CD4-positive, alpha-beta T cell (primary cell): Measurements from ENCODE around the gene BECN2. TPM values are rescaled to one million over a fixed set of nuclear protein-coding genes. Genes with fewer than 3 reads are reported as not detected.

Experiments
- ATAC-seq: fragments of 200-7000 bp; cut with Tn5 transposase; one replicate; pipeline ENCODE4 v1.10.0; 2022; ENCODE audit warnings: mild to moderate bottlenecking; ENCODE audit not compliant: poor library complexity
- CTCF ChIA-PET: fragments of 350-600 bp; sonication (Branson Sonifier 250); formaldehyde crosslinking; loops from one replicate; lab custom pipeline; 2021; ENCODE audit warnings: antibody characterized with exemption, inconsistent platforms; lab: Charles Lee
- POLR2A ChIA-PET: fragments of 350-600 bp; sonication (Branson Sonifier 250); formaldehyde crosslinking; loops from one replicate; lab custom pipeline; 2021; ENCODE audit warnings: antibody characterized with exemption, inconsistent platforms; lab: Charles Lee
- DNase-seq, 14 experiments: peaks; one replicate each; pipeline ENCODE4 v3.0.0-alpha.2; 2013 to 2020; ENCODE audit warnings: mixed read lengths in 2 of 14
- H3K27ac ChIP-seq, 2 donors: one replicate each; pipeline versions ENCODE4 v1.5.1 to v1.7.0; 2013; ENCODE audit warnings: low read length in 2 of 2, low read depth in 1 of 2, mild to moderate bottlenecking in 1 of 2
- H3K27me3 ChIP-seq, 2 experiments: 1 replicate in 1 of 2; 2 replicates in 1 of 2; pipeline versions ENCODE4 v1.6.1 to v1.7.0; 2013; ENCODE audit warnings: low read length in 2 of 2, control low read depth in 1 of 2, mild to moderate bottlenecking in 1 of 2, moderate library complexity in 1 of 2; ENCODE audit not compliant: insufficient read depth in 2 of 2, control insufficient read depth in 1 of 2
- H3K36me3 ChIP-seq: one replicate; pipeline ENCODE4 v1.6.1; 2013; ENCODE audit warnings: low read length, control low read depth; ENCODE audit not compliant: insufficient read depth
- H3K4me1 ChIP-seq: one replicate; pipeline ENCODE4 v1.6.1; 2013; ENCODE audit warnings: low read length, control low read depth; ENCODE audit not compliant: insufficient read depth
- H3K4me3 ChIP-seq: one replicate; pipeline ENCODE4 v1.5.1; 2013; ENCODE audit warnings: mild to moderate bottlenecking, low read length, moderate library complexity
- H3K9me3 ChIP-seq, 2 experiments: 1 replicate in 1 of 2; 2 replicates in 1 of 2; pipeline versions ENCODE4 v1.6.1 to v1.7.0; 2013; ENCODE audit warnings: low read length in 2 of 2, mild to moderate bottlenecking in 2 of 2, control low read depth in 1 of 2, moderate library complexity in 1 of 2; ENCODE audit not compliant: control insufficient read depth in 1 of 2, insufficient read depth in 1 of 2
- H3K27ac Mint-ChIP-seq: one replicate; pipeline ENCODE4 v1.8.0; 2020; ENCODE audit warnings: mixed read lengths
- H3K27me3 Mint-ChIP-seq: one replicate; pipeline ENCODE4 v1.8.0; 2021; ENCODE audit warnings: mixed read lengths
- H3K36me3 Mint-ChIP-seq: one replicate; pipeline ENCODE4 v1.8.0; 2021; ENCODE audit warnings: low read depth, mixed read lengths
- H3K4me1 Mint-ChIP-seq: one replicate; pipeline ENCODE4 v1.8.0; 2021; ENCODE audit warnings: low read depth, mixed read lengths
- H3K4me3 Mint-ChIP-seq: one replicate; pipeline ENCODE4 v1.8.0; 2020; ENCODE audit warnings: mild to moderate bottlenecking, mixed read lengths
- H3K9me3 Mint-ChIP-seq: one replicate; pipeline ENCODE4 v1.8.0; 2020; ENCODE audit warnings: mixed read lengths
- intact Hi-C, 2 experiments: fragments of 100-400 bp; cut with DNase I in 1 of 2; cut with micrococcal nuclease in 1 of 2; formaldehyde crosslinking; loops; one replicate each; pipeline versions ENCODE4 v1.15.1 to v1.9.0; 2023 to 2025; cut with DNase I, micrococcal nuclease
- total RNA-seq, 174 experiments: library from RNA in 2 of 174; stranded (reverse) in 2 of 174; gene quantifications; one replicate each; pipeline ENCODE4 v1.2.3 and lab custom pipeline; 2021 to 2026
- TF ChIP-seq, protein P1 (sequence below): fragments of 200-600 bp; IDR thresholded peaks from one replicate; pipeline ENCODE4 v1.8.0; 2022; ENCODE audit warnings: antibody characterized with exemption, mild to moderate bottlenecking

The BECN2 gene
- total RNA-seq, 2 experiments from 2014 or later = not detected

DNA sequence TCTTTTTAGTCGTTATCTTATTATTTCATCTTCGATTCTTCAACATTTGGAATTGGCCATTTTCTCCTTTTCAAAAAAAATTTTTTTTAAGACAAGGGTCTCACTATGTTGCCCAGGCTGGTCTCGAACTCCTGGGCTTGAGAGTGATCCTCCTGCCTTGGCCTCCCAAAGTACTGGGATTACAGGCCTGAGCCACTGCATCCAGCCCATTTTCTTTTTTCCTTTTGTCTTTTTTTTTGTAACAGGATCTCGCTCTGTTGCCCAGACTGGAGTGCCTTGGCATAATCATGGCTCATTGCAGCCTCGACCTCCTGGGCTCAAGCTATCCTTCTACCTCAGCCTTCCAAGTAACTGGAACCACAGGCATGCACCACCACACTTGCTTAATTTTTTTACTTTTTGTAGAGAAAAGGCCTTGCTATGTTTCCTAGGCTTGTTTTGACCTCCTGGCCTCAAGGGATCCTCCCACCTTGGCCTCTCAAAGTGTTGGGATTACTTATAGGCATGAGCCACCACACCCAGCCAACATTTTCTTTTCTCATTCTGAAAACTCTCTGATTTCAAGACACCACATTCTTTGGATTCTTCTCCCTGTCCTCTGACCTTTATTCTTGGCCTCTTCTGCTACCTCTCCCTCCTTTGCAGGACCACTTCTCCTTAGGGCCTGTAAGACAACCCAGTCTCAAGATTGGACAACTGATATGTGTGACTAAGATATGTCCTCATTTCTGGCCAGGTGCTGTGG is 47.4 kb downstream of the BECN2 start:
- Histone ChIP-seq H3K4me3 (no peak overlapping the region), H3K27me3 (no peaks in the 10 kb centered on the region), H3K36me3 (no peaks in the 10 kb centered on the region), H3K9me3 (no peaks in the 10 kb centered on the region), H3K4me1 (no peaks in the 10 kb centered on the region), H3K27ac (no peak overlapping the region)
- DNase-seq (no peak), ATAC-seq (no peak)
- ChIA-PET POLR2A (no interaction called here), CTCF (no interaction called here)
- H3K27me3 Mint-ChIP-seq = peaks cover 4% of the 10 kb centered on the region
- intact Hi-C loops = no loop called here
- TF ChIP-seq, protein P1, sequence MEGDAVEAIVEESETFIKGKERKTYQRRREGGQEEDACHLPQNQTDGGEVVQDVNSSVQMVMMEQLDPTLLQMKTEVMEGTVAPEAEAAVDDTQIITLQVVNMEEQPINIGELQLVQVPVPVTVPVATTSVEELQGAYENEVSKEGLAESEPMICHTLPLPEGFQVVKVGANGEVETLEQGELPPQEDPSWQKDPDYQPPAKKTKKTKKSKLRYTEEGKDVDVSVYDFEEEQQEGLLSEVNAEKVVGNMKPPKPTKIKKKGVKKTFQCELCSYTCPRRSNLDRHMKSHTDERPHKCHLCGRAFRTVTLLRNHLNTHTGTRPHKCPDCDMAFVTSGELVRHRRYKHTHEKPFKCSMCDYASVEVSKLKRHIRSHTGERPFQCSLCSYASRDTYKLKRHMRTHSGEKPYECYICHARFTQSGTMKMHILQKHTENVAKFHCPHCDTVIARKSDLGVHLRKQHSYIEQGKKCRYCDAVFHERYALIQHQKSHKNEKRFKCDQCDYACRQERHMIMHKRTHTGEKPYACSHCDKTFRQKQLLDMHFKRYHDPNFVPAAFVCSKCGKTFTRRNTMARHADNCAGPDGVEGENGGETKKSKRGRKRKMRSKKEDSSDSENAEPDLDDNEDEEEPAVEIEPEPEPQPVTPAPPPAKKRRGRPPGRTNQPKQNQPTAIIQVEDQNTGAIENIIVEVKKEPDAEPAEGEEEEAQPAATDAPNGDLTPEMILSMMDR = no peak
- no peaks in the 10 kb centered on the region for H3K36me3 Mint-ChIP-seq
- no peak overlapping the region for H3K4me3 Mint-ChIP-seq
- no peaks in the 10 kb centered on the region for H3K9me3 Mint-ChIP-seq
- H3K4me1 Mint-ChIP-seq = no peaks in the 10 kb centered on the region
- H3K27ac Mint-ChIP-seq = no peak overlapping the region

DNA sequence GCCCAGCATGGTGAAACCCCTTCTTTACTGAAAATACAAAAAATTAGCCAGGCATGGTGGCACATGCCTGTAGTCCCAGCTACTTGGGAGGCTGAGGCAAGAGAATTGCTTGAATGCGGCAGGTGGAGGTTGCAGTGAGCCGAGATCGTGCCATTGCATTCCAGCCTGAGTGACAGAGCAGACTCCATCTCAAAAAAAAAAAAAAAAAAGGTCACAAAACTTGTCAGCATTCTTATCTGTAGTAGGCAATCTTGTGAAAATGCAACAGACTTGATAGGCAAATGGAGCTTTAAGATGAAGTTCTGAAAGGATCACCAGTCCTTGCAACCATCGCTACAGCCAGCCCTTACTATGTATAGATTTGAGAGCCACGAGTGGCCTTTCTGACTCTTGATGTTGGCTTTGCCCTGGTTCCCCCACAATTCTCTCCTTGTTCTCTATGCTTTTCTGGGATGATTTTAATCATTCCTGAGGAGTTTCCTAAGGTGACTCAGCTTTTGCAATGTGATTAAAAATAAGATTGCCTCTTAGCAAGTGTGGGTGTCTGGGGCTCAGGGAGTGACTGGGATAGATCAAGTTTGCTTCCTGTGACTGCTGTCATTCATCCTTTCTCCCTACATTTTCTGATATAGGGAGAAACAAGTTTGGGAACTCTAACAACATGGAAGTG is 48.4 kb downstream of the BECN2 start:
- H3K27ac ChIP-seq = no peak overlapping the region
- H3K36me3 Mint-ChIP-seq = no peaks in the 10 kb centered on the region
- no peaks in the 10 kb centered on the region for H3K36me3 ChIP-seq
- ChIA-PET CTCF (no interaction called here), POLR2A (no interaction called here)
- H3K4me1 Mint-ChIP-seq = no peaks in the 10 kb centered on the region
- intact Hi-C loops = no loop called here
- no peaks in the 10 kb centered on the region for H3K4me1 ChIP-seq
- no peak overlapping the region for H3K4me3 ChIP-seq
- TF ChIP-seq, protein P1 = no peak
- H3K9me3 Mint-ChIP-seq = no peaks in the 10 kb centered on the region
- ATAC-seq = no peak
- no peak for DNase-seq
- H3K27me3 Mint-ChIP-seq = peaks cover 4% of the 10 kb centered on the region
- H3K4me3 Mint-ChIP-seq = no peak overlapping the region
- no peak overlapping the region for H3K27ac Mint-ChIP-seq
- no peaks in the 10 kb centered on the region for H3K9me3 ChIP-seq
- no peaks in the 10 kb centered on the region for H3K27me3 ChIP-seq

DNA sequence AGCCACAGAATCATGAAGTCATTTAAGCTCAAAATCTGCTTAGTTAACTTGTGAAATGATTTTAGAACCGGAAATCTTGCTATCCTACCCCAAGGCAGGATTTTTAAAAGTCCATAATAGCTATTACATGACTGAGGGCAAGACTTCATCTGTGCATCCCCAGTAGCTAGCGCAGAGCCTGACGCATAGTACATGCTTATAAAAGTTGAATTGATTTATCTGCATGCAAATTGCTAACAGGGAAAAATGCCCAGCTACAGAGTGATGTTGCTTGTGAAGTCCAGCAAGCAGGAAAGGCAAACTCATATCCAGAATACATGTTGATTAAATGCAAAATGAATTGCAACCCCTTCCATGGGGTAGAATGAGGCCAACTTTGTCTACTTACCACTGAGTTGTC is 49.4 kb downstream of the BECN2 start:
- Mint-ChIP-seq H3K4me3 (no peak overlapping the region), H3K27me3 (peaks cover 4% of the 10 kb centered on the region), H3K4me1 (no peaks in the 10 kb centered on the region), H3K36me3 (no peaks in the 10 kb centered on the region), H3K9me3 (no peaks in the 10 kb centered on the region), H3K27ac (no peak overlapping the region)
- H3K4me3 ChIP-seq = no peak overlapping the region
- H3K27me3 ChIP-seq = no peaks in the 10 kb centered on the region
- ChIA-PET CTCF (no interaction called here), POLR2A (no interaction called here)
- intact Hi-C loops = no loop called here
- no peaks in the 10 kb centered on the region for H3K9me3 ChIP-seq
- DNase-seq (no peak), ATAC-seq (no peak)
- no peak overlapping the region for H3K27ac ChIP-seq
- H3K36me3 ChIP-seq = no peaks in the 10 kb centered on the region
- no peaks in the 10 kb centered on the region for H3K4me1 ChIP-seq
- TF ChIP-seq, protein P1 = no peak

Other genes starting within 250 kb of the BECN2 start
- 1 to 10 TPM in 1 of 2 experiments, under 1 TPM in 1; 0.25 to 1.1 TPM for gene EXO1, start 109.6 kb upstream of the BECN2 start, total RNA-seq
- not detected for gene MAP1LC3C, start 41.3 kb downstream of the BECN2 start, total RNA-seq